H1 (cell line): Measurements from ENCODE around the gene AP2B1. TPM values are rescaled to one million over a fixed set of nuclear protein-coding genes. Genes with fewer than 3 reads are reported as not detected.

Source experiments
- CTCF ChIA-PET: fragments of 300-600 bp; sonication (Branson Sonifier 250); formaldehyde crosslinking; loops from one replicate; lab custom pipeline; 2021; ENCODE audit not compliant: partially characterized antibody; lab: Charles Lee
- POLR2A ChIA-PET: fragments of 300-600 bp; sonication (Branson Sonifier 250); formaldehyde crosslinking; loops from one replicate; lab custom pipeline; 2021; ENCODE audit warnings: inconsistent platforms; ENCODE audit not compliant: partially characterized antibody; lab: Charles Lee
- DNase-seq, 2 experiments: peaks; one replicate each; pipeline versions ENCODE4 v3.0.0 to v3.0.0-alpha.2; 2010 to 2022; ENCODE audit warnings: low spot score in 2 of 2, low read depth in 1 of 2, mixed read lengths in 1 of 2
- FAIRE-seq: peaks from 2 replicates; lab custom pipeline; 2011; peaks lifted over from hg19 to GRCh38; lab: Jason Lieb, UNC
- H2AFZ ChIP-seq: 2 replicates; pipeline ENCODE4 v1.8.1; 2012; ENCODE audit warnings: low read length, inconsistent platforms
- H2AK5ac ChIP-seq: 2 replicates; pipeline ENCODE4 v1.6.1; 2013; ENCODE audit warnings: low read depth, low read length
- H2BK120ac ChIP-seq: replicated peaks from 2 replicates; pipeline ENCODE3; 2013; ENCODE audit warnings: low read depth, low read length, inconsistent platforms
- H2BK12ac ChIP-seq: 2 replicates; pipeline ENCODE4 v1.6.1; 2013; ENCODE audit warnings: low read depth, low read length
- H2BK15ac ChIP-seq: 2 replicates; pipeline ENCODE4 v1.6.1; 2013; ENCODE audit warnings: low read length
- H2BK20ac ChIP-seq: 2 replicates; pipeline ENCODE4 v1.6.1; 2013; ENCODE audit warnings: low read length
- H2BK5ac ChIP-seq: 2 replicates; pipeline ENCODE4 v1.6.1; 2013; ENCODE audit warnings: low read depth, low read length
- H3K14ac ChIP-seq: 2 replicates; pipeline ENCODE4 v1.6.1; 2013; ENCODE audit warnings: inconsistent platforms; ENCODE audit not compliant: insufficient read length
- H3K18ac ChIP-seq: 2 replicates; pipeline ENCODE4 v1.6.1; 2013; ENCODE audit warnings: low read length; ENCODE audit errors: extremely low read depth
- H3K23ac ChIP-seq: 2 replicates; pipeline ENCODE4 v1.6.1; 2013; ENCODE audit warnings: inconsistent platforms; ENCODE audit not compliant: insufficient read length
- H3K23me2 ChIP-seq: 2 replicates; pipeline ENCODE4 v1.6.1; 2013; ENCODE audit warnings: low read depth, low read length
- H3K27ac ChIP-seq: 2 replicates; pipeline ENCODE4 v1.6.1; 2011; ENCODE audit warnings: low read depth, low read length, inconsistent platforms
- H3K27me3 ChIP-seq, 4 experiments: replicated peaks in 1 of 4; 1 replicate in 1 of 4; 2 replicates in 3 of 4; pipeline versions ENCODE4 v1.6.1 to v1.8.1; 2011 to 2013; ENCODE audit warnings: low read length in 3 of 4, mild to moderate bottlenecking in 3 of 4, inconsistent platforms in 2 of 4, mixed read lengths in 2 of 4, moderate library complexity in 1 of 4; ENCODE audit not compliant: control insufficient read depth in 3 of 4, insufficient read depth in 3 of 4; ENCODE audit errors: extremely low read depth in 1 of 4
- H3K36me3 ChIP-seq, 4 experiments: 2 replicates each; pipeline versions ENCODE4 v1.6.1 to v1.8.1; 2011 to 2013; ENCODE audit warnings: mild to moderate bottlenecking in 4 of 4, low read length in 3 of 4, moderate library complexity in 2 of 4, control low read depth in 1 of 4, inconsistent platforms in 1 of 4; ENCODE audit not compliant: insufficient read depth in 4 of 4, control insufficient read depth in 2 of 4
- H3K4ac ChIP-seq: replicated peaks from 2 replicates; pipeline ENCODE3; 2013; ENCODE audit warnings: low read length, low read depth, mixed read lengths, inconsistent platforms; ENCODE audit not compliant: insufficient read length
- H3K4me1 ChIP-seq, 4 experiments: replicated peaks in 1 of 4; 1 replicate in 1 of 4; 2 replicates in 3 of 4; pipeline versions ENCODE4 v1.6.1 to v1.8.1; 2011 to 2013; ENCODE audit warnings: low read length in 3 of 4, inconsistent platforms in 2 of 4, mixed read lengths in 1 of 4; ENCODE audit not compliant: insufficient read depth in 4 of 4, control insufficient read depth in 3 of 4
- H3K4me2 ChIP-seq, 2 experiments: 2 replicates each; pipeline versions ENCODE4 v1.6.1 to v1.8.1; 2011 to 2013; ENCODE audit warnings: low read depth in 2 of 2, low read length in 2 of 2, control low read depth in 1 of 2, inconsistent platforms in 1 of 2, mild to moderate bottlenecking in 1 of 2; ENCODE audit not compliant: insufficient read depth in 1 of 2
- H3K4me3 ChIP-seq, 4 experiments: fragments of 200-600, 300-600 bp in 1 of 4; sonication (generic), shearing (Covaris generic), sonication (Bioruptor Twin) in 1 of 4; 2 replicates each; pipeline versions ENCODE4 v1.5.1 to v1.8.1; 2011 to 2016; ENCODE audit warnings: low read length in 4 of 4, low read depth in 3 of 4, control low read depth in 2 of 4, inconsistent platforms in 2 of 4, mild to moderate bottlenecking in 2 of 4, mixed read lengths in 1 of 4, moderate library complexity in 1 of 4; ENCODE audit not compliant: insufficient read depth in 2 of 4; ENCODE audit errors: extremely low read depth in 1 of 4
- H3K56ac ChIP-seq: replicated peaks from 2 replicates; pipeline ENCODE3; 2013; ENCODE audit warnings: low read depth, mild to moderate bottlenecking, mixed read lengths, low read length, inconsistent platforms; ENCODE audit not compliant: insufficient read length
- H3K79me1 ChIP-seq: 2 replicates; pipeline ENCODE4 v1.6.1; 2013; ENCODE audit warnings: low read depth, low read length, control low read depth
- H3K79me2 ChIP-seq, 2 experiments: 2 replicates each; pipeline versions ENCODE4 v1.6.1 to v1.8.1; 2012 to 2013; ENCODE audit warnings: low read length in 2 of 2, mild to moderate bottlenecking in 2 of 2, inconsistent platforms in 1 of 2; ENCODE audit not compliant: insufficient read depth in 2 of 2, control insufficient read depth in 1 of 2
- H3K9ac ChIP-seq, 4 experiments: replicated peaks in 1 of 4; 1 replicate in 1 of 4; 2 replicates in 3 of 4; pipeline versions ENCODE4 v1.6.1 to v1.8.1; 2011 to 2013; ENCODE audit warnings: low read depth in 3 of 4, low read length in 3 of 4, control low read depth in 2 of 4, mild to moderate bottlenecking in 2 of 4, moderate library complexity in 2 of 4, inconsistent platforms in 1 of 4; ENCODE audit errors: extremely low read depth in 1 of 4
- H3K9me3 ChIP-seq, 2 experiments: 2 replicates each; pipeline versions ENCODE4 v1.6.1 to v1.8.1; 2012 to 2013; ENCODE audit warnings: mild to moderate bottlenecking in 2 of 2, moderate library complexity in 2 of 2, control low read depth in 1 of 2, inconsistent platforms in 1 of 2, low read depth in 1 of 2, low read length in 1 of 2, mixed read lengths in 1 of 2; ENCODE audit not compliant: insufficient read depth in 2 of 2
- H4K20me1 ChIP-seq, 2 experiments: replicated peaks in 1 of 2; 2 replicates each; pipeline versions ENCODE3 to v1.8.1; 2011 to 2013; ENCODE audit warnings: inconsistent platforms in 2 of 2, low read length in 2 of 2, mild to moderate bottlenecking in 1 of 2; ENCODE audit not compliant: insufficient read depth in 2 of 2, control insufficient read depth in 1 of 2
- H4K5ac ChIP-seq: 2 replicates; pipeline ENCODE4 v1.6.1; 2013; ENCODE audit warnings: low read length, low read depth, mixed read lengths, inconsistent platforms; ENCODE audit not compliant: insufficient read length
- H4K8ac ChIP-seq: 2 replicates; pipeline ENCODE4 v1.8.0; 2013; ENCODE audit warnings: mild to moderate bottlenecking, moderate library complexity, low read length, inconsistent platforms; ENCODE audit not compliant: insufficient read depth; ENCODE audit errors: extremely low read depth
- H4K91ac ChIP-seq: replicated peaks from 2 replicates; pipeline ENCODE3; 2013; ENCODE audit warnings: low read length, mixed read lengths, inconsistent platforms; ENCODE audit not compliant: insufficient read length
- EP300 ChIP-seq, 2 experiments: IDR thresholded peaks; 1 replicate in 1 of 2; 2 replicates in 1 of 2; pipeline ENCODE4 v1.6.1; 2011 to 2012; ENCODE audit warnings: low read depth in 2 of 2, low read length in 2 of 2, mild to moderate bottlenecking in 2 of 2, borderline replicate concordance in 1 of 2, inconsistent platforms in 1 of 2, moderate library complexity in 1 of 2
- EZH2 ChIP-seq: fragments of 200-600 bp; sonication (generic); IDR thresholded peaks from 2 replicates; pipeline ENCODE4 v1.7.1; 2012; ENCODE audit warnings: low read depth, mild to moderate bottlenecking, moderate library complexity, low read length, inconsistent platforms; ENCODE audit not compliant: severe bottlenecking
- KDM1A ChIP-seq: fragments of 200-600, 300-600 bp; sonication (generic); IDR thresholded peaks from 2 replicates; pipeline ENCODE4 v1.7.1; 2016; ENCODE audit warnings: mild to moderate bottlenecking, low read length, borderline replicate concordance
- MAFK ChIP-seq: IDR thresholded peaks from 2 replicates; pipeline ENCODE4 v1.6.1; 2012; ENCODE audit warnings: low read depth, mild to moderate bottlenecking, improper control_type of control experiment, low read length
- NANOG ChIP-seq: IDR thresholded peaks from 2 replicates; pipeline ENCODE4 v1.6.1; 2011; ENCODE audit warnings: low read length, low read depth, mild to moderate bottlenecking, inconsistent platforms; ENCODE audit not compliant: insufficient read depth, poor library complexity, severe bottlenecking
- POLR2A ChIP-seq, 2 experiments: IDR thresholded peaks; 1 replicate in 1 of 2; 2 replicates in 1 of 2; pipeline ENCODE4 v1.6.1; 2011; ENCODE audit warnings: low read depth in 2 of 2, low read length in 2 of 2, mild to moderate bottlenecking in 2 of 2; ENCODE audit errors: control extremely low read depth in 1 of 2
- RBBP5 ChIP-seq: IDR thresholded peaks from 2 replicates; pipeline ENCODE4 v1.7.1; 2012; ENCODE audit warnings: low read depth, mild to moderate bottlenecking, inconsistent platforms, low read length, moderate library complexity, borderline replicate concordance
- RFX5 ChIP-seq: IDR thresholded peaks from 2 replicates; pipeline ENCODE4 v1.6.1; 2011; ENCODE audit warnings: low read depth, low read length, improper control_type of control experiment, borderline replicate concordance
- RXRA ChIP-seq: IDR thresholded peaks from 2 replicates; pipeline ENCODE4 v1.6.1; 2011; ENCODE audit warnings: low read depth, mild to moderate bottlenecking, low read length, moderate library complexity; ENCODE audit not compliant: insufficient read depth
- SP2 ChIP-seq: IDR thresholded peaks from 2 replicates; pipeline ENCODE4 v1.6.1; 2012; ENCODE audit warnings: mild to moderate bottlenecking, low read length, inconsistent platforms
- SP4 ChIP-seq: IDR thresholded peaks from 2 replicates; pipeline ENCODE4 v1.6.1; 2012; ENCODE audit warnings: low read length, inconsistent platforms
- TBP ChIP-seq: IDR thresholded peaks from 2 replicates; pipeline ENCODE4 v1.6.1; 2011; ENCODE audit warnings: low read depth, low read length, improper control_type of control experiment
- WGBS, 2 experiments: shearing (Covaris generic) in 1 of 2; methylation state at CpG; one replicate each; pipeline versions ENCODE4 v1.1.6 to v1.1.7; 2013 to 2015; ENCODE audit warnings: low lambda C conversion rate in 2 of 2, mixed read lengths in 2 of 2, inconsistent platforms in 1 of 2, low coverage in 1 of 2, missing lambda C conversion rate in 1 of 2; ENCODE audit not compliant: insufficient replicate concordance in 2 of 2, insufficient coverage in 1 of 2, insufficient read length in 1 of 2; ENCODE audit errors: extremely low coverage in 1 of 2, missing lambda C conversion rate in 1 of 2; 5-methylcytosine and 5-hydroxymethylcytosine counted together
- polyA plus RNA-seq, 7 experiments: library from polyadenylated mRNA; depleted of rRNA in 3 of 7; stranded (reverse) in 5 of 7; unstranded in 2 of 7; fragments of >200 nt in 5 of 7; fragments of 200-250 nt in 2 of 7; gene quantifications; 1 replicate in 5 of 7; 2 replicates in 1 of 7; 4 replicates in 1 of 7; pipeline versions ENCODE4 v1.2.1 to v1.2.3, GENCODE V29; 2011 to 2013; ENCODE audit warnings: missing spikeins in 2 of 7, mixed read lengths in 2 of 7
- total RNA-seq: library from RNA; stranded (reverse); fragmentation: NEBNext Ultra II Directional; extraction: Animal tissue kit (Norgen Biotek cat#: 25700); gene quantifications from 2 replicates; pipeline ENCODE4 v1.2.1, GENCODE V29; 2021
- TF ChIP-seq, protein P1 (sequence below): IDR thresholded peaks from 2 replicates; pipeline ENCODE4 v1.6.1; 2012; ENCODE audit warnings: inconsistent platforms

Gene AP2B1
- total and polyA plus RNA-seq, 2 of the 8 experiments (the other 6 are each of a cell fraction or from before 2014, with no cell fraction given): 95.5 to 199 TPM

DNA sequence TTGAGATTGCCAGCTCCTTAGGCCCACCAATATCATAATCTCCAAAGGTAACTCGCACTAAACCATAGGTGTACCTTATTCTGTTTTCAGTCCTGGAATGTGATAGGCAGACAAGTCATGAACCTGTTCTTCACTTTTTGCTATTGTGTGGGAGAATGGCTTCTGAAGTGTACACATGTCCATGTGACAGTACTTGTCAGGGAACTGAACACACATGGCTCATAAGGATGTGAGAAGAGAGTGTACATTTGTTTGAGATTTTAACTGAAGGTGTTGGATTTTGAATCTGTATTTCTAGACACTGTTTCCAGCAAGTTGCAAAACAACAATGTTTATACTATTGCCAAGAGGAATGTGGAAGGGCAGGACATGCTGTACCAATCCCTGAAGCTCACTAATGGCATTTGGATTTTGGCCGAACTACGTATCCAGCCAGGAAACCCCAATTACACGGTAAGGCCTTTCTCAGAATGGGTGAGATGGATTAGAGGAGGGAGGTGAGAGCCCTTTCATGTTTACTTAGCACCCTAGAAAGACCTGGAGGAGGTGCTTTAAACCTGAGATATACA lies 129.9 kb downstream of the AP2B1 start:
- POLR2A ChIA-PET: interaction anchor here (0.6 to 0.9 kb wide), 2 partner anchors 16 to 38 kb away, joined by 3 to 4 read pairs; no protein-coding TSS in a partner anchor
- Histone ChIP-seq H4K20me1 (peaks cover 0 to 12% of the 10 kb centered on the region in 2 experiments), H2BK12ac (no peak overlapping the region), H4K91ac (no peak overlapping the region), H3K79me1 (no peaks in the 10 kb centered on the region), H2BK120ac (no peak overlapping the region), H4K8ac (no peak overlapping the region), H3K23ac (no peak overlapping the region), H3K36me3 (peaks cover 0 to 19% (median 11%) of the 10 kb centered on the region in 4 experiments; a peak in 6 of 8 replicates), H3K9me3 (no peaks in the 10 kb centered on the region), H3K9ac (no peak overlapping the region), H3K4me3 (no peak overlapping the region), H2AFZ (no peak overlapping the region), H3K14ac (no peak overlapping the region), H2BK20ac (no peak overlapping the region), H3K4me2 (no peak overlapping the region), H3K23me2 (no peaks in the 10 kb centered on the region), H3K79me2 (no peaks in the 10 kb centered on the region), H3K27me3 (peaks cover 0 to 1% (median 0%) of the 10 kb centered on the region in 4 experiments; a peak in 1 of 7 replicates), H4K5ac (no peak overlapping the region), H3K4ac (no peak overlapping the region), H2AK5ac (no peak overlapping the region), H2BK15ac (no peak overlapping the region), H3K18ac (no peak overlapping the region), H3K4me1 (no peaks in the 10 kb centered on the region), H3K27ac (no peak overlapping the region), H2BK5ac (no peak overlapping the region), H3K56ac (no peak overlapping the region)
- WGBS, 2 experiments: 92% methylated on average over 4 of the region's 4 CpGs; no CpG with 5 or more reads in 1 of the 2 experiments
- FAIRE-seq: no peak
- DNase-seq: no peak
- CTCF ChIA-PET: interaction anchor here (0.6 to 3.8 kb wide), 3 partner anchors 11 to 1917 kb away, joined by 3 to 15 read pairs (median 4); no protein-coding TSS in a partner anchor
- TF ChIP-seq SP2 (no peak), NANOG (no peak), MAFK (no peak), KDM1A (no peak), TBP (no peak), RBBP5 (no peak), EZH2 (no peak), SP4 (no peak), POLR2A (IDR thresholded peaks at IDR 0.05; ENCODE audit: control extremely low read depth in 1 of 2, low read depth in 2 of 2, low read length in 2 of 2) (no peak), EP300 (IDR thresholded peaks at IDR 0.05; ENCODE audit: borderline replicate concordance in 1 of 2, low read depth in 2 of 2, low read length in 2 of 2) (no peak), RFX5 (no peak), RXRA (no peak)
- TF ChIP-seq, protein P1, sequence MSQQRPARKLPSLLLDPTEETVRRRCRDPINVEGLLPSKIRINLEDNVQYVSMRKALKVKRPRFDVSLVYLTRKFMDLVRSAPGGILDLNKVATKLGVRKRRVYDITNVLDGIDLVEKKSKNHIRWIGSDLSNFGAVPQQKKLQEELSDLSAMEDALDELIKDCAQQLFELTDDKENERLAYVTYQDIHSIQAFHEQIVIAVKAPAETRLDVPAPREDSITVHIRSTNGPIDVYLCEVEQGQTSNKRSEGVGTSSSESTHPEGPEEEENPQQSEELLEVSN: no peak
